ENCODE measurements around the gene REG4.

The REG4 gene

DNA sequence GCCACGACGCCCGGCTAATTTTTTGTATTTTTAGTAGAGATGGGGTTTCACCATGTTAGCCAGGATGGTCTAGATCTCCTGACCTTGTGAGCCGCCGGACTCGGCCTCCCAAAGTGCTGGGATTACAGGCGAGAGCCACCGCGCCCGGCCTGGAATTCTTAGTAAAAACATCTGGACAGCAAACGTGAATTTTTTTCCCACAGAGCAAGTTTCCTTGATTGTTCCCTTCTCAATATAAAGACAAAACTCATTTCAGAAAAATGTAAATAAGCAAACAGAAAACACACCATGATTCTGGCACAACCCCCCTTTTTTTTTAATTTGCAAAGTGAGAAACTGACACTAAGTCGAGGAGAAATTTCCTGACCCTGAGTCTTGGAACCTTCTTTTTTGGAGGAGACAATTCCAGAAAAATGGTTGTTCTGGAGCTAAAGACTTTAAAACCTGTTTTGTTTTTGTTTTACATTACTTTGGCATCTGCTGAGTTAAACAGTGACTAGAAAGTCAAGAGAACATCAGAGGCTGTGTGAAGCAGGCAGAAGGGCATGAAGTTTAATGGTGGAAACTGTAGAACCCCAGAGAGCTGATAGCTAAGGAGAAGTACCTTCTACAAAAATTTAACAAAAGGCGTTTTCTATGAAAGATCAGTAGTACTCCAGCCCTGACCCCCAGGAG is 32.2 kb downstream of the REG4 start:
- DNase-seq: no peak

DNA sequence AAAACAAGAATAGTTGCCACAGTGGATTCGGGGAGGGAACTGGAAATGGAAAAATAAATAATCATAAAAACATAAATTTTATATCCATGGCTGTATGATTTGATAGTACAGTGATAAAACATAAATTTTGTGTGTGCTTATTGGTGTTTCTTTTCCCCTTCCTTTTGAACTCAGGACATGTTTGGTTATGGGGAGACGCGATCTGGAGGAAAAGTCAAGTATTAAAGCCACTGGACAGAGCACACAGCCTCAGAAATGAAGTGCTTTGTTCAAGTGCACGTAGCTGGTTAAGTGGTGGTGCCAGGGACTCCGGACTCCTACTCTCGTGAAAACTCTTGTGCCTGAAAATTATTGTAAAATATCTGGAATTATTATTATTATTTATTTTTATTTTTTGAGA is 32.9 kb downstream of the REG4 start:
- no peak for DNase-seq

DNA sequence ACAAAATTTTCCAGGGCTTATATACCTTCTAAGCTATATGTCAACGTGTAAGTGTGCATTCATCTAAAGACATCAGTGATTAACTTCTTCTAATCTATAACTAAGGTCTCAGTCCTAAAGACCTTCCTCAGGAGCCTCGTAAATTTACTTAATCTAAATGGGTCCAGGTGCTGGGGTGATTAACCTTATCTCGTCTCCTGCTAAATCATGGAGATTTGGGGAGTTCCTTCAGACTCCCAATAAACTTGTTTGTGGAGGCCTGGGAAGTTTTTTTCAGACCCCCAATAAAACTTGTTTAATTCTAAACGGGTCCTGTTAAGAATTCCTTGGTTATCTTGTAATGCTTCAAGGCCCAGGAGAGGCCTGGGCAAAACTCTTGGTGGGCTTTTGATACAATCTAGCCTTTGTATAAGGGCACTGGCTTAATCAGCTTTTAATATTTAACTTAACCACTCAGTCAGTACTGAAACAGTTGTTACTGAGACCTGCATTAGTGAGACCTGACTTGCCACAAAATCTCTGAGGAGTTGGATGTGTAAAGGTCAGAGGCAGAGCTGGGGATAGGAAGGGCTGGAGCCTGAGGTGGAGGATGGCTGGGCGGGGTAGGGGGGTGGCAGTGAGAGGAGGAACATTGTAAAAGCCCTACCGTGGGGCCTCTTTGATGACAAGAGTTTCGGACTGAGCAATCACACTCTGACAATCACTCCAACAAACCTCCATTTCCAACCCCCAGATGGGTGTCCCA is 36.3 kb downstream of the REG4 start:
- no peak for DNase-seq

DNA sequence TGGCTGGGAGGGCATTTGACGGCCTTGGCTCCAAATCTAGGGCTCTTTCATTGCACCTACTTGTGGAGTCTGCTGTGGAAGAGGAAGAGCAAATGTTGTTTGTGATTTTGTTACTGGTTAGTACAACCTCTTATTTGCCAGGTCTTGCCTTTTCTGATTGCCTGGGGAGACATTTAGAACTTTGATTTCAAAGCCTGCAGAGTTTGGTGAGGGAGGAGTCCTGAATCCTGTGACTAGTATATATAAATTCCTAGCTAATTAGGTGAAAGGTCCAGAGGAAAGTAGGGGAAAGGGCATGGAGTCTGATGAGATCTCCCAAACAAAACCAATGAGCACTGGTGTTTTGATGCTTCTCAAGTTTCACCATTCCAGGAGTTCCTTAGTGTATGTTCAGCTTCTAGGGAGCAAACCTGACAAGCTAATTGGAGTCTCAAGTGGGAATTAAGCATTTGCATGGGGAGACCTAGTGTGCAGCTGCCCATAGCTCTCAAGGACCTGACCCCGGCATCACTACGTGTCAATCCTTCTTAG is 37.5 kb downstream of the REG4 start:
- peak; percentile 65 for DNase-seq

DNA sequence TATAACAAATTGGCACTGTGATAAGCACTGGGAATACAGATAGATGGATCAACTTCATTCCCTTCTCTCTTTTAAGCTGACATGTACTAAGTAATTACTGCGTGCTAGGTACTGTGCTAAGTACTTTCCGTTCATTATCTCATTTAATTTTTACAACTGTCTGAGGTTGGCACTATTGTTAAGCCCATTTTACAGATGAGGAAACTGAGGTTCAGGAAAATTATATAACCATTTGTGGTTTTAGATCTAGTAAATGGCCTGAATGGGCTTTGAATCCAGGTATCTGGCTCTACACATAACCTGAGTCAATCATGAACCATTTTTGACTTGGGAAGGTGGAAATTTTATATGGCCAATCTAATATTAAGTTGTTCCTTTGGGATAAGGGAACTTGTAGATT is 39.0 kb downstream of the REG4 start:
- DNase-seq: no peak

DNA sequence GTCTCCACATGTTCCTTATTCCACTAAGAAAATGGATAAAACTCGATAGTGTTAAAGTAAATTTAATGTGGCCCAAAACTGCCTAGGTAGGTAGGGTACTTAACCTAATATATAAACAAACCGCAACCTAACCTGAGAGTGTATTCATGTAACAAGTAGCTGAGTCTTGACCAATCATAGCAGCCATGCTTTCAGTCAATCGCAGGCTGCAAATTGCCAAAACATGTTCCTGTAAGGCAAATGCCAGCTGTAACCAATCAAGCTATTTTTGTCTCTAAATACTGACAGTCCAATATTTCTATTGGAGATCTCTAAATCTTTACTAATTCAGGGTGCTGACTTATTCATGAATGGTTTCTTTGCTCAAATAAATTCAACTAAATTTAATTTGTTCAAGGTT is 39.5 kb downstream of the REG4 start:
- no peak for DNase-seq

DNA sequence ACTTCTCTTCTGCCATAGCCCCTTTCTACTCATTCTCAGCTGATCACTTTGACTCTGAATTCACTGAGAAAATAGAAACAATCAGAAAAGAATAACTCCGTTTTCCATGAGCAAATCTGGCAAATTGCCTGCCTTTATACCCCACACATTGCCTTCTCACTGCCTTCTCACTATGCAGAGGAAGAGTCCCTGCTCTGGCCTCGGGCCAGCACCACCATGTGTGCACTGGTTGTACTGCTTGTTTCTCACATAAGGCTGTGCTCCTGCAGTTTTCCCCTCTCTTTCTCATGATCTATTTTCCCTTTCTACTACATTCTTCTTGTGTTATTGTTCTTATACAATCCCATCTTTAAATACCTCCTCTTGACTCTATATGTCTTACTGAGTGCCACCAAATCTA is 40.2 kb downstream of the REG4 start:
- no peak for DNase-seq

DNA sequence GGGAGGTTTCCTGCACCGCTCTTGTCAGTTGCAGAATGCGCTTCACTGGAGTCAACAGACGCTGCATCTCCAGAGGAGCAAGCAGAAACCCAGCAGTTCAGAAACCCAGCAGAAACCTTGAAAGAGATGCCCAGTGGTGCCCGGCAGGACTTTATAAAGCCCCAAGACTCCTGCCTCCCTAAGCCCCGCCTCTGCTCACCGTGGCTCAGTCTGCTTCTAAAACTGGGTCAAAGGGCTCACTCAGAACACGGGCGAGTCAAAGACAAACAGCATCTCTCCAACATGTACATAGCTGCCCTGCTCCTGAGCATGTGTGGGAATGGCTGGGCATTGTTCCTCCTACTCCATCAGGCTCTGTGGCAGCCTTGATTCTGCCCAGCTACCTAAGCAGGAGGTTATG is 42.5 kb downstream of the REG4 start, which contains the start of gene HMGCS2:
HMGCS2 (minus strand) TSS at position 128 of the 400 bp plus-strand sequence; CDS start at position 67, 61 bp downstream.
- DNase-seq: no peak

DNA sequence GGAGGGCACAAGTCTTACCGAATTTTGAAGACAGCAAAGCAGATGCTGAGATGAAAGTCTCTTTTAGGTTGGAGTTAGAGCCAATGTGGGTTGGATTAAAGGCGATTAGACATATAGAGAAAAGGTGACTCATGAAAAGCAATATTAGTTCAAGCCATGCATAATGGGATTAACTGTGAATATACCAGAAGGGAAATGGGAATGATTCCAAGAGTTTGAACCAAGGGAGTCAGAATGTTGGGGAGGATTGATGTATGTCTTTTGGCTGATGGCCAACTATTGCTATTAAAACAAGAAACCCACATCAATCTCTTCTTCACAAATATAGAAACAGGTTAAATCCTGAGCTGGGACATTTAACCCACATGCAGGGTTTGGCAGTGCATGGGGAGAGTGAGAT is 43.8 kb downstream of the REG4 start:
- no peak for DNase-seq

DNA sequence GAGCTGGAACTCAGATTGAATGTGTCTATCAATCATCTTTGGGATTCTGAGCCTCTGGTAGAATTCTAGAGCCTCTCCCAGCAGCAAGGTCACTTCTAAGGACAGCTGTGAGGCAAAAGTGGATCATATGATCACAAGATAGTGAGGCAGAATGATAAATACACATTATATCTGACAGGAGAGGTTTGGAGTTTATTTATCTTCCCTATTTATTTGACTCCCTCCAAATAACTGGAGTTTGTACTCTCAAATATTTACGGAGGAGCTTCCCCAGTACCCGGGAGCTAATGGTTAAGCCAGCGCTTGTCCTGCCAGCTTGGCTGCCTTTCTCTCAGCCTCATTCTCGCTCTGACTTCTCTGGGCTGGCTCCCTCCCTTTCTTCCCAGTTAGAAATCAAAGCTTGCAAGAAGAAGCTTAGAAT is 44.9 kb downstream of the REG4 start:
- no peak for DNase-seq

DNA sequence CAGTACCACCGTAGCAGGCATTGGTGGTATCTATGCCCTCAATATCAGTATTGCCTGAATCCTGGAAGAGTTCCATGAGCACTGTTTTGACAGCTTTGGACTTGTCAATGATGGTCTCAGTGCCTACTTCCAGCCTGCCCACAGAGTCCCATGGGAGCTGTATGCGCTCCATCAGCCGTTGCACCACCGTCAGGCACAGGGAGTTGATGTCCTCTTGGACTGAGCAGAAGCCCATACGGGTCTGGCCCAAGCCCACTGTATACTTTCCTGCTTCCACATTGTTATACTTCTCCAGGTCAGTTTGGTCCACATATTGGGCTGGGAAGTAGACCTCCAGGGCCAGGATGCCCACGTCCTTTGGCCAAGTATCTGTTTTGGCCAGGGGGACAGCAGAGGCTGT is 47.0 kb downstream of the REG4 start:
- no peak for DNase-seq

DNA sequence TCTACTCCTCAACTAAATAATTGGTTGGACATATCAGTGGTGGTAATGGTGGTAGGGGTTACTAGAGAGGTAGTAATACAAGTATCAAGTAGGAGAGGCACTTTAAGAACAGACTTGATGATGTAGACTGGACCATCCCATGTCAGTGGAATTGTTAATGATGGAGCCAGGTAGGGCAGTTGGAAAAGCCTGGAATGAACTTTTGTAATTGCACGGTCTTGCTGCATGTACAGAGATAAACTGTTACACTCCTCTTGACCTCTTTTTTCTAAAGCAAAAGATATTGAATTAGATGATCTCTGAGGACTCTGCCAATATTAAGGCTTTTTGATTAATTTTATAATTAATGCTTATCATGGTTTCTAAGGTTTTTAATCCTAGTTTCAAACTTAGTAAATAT is 48.3 kb downstream of the REG4 start:
- no peak for DNase-seq

DNA sequence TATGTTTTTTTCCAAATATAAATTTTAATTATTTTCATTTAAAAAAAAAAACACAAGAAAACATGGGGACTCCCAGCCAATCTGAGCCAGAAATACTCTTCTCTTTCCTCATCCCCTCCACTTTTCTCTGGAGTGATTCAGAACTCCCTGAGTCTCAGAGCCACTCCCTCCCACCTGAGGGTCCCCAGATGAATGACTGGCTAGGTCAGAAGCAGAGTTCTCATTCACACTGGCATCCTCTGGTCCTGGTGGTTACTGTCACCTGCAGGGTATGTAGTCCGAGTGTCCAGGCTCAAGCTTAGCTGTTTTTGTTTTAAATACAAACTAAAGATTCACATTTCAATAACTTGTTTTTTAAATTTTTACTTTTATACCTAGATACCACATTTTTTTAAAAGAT is 48.9 kb downstream of the REG4 start:
- DNase-seq: no peak

DNA sequence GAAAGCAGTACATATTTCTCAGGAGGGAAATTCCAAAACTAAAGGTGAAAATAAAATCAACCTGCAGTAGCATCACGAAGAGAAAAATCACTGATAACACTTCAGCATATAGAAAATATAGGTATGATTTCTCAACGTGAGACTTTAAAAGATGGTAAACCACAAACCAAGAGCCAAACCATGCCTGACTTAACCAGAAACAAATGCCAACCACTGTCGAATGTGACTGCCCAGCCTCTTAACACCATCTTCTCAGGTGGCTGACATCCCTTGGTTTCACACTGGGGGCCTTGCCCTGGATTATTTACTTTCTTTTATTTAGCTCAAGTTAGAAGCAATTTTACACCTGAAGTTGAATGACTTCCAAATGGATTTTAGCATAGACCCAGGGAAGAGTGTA is 52.7 kb downstream of the REG4 start:
- no peak for DNase-seq

DNA sequence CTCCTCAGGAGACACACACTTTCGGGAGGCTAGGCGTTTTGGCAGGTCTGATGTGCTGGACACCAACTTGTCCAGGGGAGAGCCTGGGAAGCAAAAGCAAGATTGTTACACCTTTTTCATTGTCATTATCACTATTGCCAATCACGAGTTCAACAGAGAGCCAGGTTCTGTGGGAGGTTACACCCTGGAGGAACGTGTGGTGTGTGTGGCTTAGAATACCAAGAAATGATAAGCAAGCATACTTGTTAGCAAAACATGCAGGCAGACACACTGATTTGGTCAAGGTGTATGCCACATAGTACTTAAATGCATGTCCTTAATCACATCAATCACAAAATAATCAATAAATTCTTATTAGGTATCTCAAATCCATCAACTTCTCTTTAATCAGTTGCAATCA is 58.7 kb downstream of the REG4 start:
- no peak for DNase-seq

DNA sequence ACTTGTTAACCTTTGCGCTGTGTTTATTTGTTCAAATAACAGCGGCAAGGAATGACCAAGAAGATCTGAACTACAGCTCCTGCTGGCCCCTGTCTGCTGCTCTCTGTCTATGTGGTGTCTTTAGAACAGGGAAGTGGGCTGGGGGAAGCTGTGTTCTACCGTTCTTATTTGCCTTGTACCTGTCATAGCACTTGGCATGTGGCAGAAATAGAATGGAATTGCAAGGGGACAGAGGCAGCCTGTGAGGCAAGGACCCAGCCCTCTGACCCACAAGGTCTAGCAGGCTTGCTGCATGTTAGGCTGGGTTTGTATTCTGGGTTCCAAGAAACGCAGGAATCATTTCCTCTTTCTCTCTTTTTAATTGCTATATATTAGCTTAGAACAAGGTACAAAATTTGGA is 63.2 kb downstream of the REG4 start:
- no peak for DNase-seq

DNA sequence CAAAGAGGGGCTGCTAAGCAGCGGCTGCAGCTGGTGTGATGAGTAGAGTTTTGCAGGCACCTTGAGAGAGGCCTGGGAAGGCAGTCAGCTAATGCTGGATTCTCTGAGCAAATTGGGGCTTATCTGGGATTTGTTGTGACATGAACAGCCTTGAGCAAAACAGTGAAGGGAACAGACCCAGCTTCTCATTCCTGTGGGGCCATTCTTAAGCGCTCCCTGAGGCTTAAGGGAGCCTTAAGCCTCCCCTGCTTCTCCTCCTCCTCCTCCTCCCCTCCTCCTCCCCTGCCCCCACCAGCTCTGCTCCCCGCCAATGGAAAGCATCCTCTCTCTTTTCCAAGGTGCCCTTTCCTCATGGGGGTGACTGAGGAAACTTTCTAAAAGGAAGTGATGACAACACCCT is 63.8 kb downstream of the REG4 start:
- no peak for DNase-seq

DNA sequence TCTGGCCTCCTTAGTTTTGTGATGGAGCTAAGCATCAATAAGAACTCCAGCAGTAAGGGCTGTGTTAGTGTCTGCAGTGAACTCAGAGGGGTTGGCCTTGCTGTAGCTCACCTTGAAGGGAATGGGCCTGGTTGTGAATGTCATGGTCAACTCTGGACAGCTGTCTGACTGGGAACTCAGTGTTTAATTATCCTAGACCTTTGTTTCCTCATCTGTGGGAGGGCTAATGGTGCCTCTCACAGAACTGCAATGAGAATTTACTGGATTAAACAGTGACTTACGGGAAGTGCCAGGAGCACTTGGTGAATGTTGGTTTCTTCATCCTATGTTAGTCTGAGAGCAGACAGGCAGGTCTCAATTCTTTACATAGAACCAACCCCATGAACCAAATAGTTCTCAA is 66.2 kb downstream of the REG4 start:
- no peak for DNase-seq

DNA sequence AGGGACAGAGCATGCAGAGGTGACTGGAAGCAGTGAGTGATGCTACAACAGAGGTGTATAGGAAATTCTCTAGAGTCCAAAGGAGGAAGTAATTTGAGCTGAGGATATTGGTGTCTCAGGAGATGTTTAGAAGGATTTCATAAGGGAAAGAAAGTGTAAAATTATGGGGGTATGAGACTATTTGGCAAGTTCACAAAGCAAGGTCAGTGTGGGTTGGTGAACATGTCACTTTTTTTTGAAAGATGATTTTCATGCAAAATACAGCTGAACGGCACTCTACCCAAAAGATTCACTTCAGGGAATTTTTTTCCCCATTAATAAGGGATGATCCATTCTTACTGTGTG is 66.7 kb downstream of the REG4 start:
- no peak for DNase-seq
